Activated T-cell treated with anti-CD3 and anti-CD28 coated beads for 48 hours (primary cell): Measurements from ENCODE around the gene MICAL2.

Experiments used
- DNase-seq: peaks from one replicate; pipeline ENCODE4 v3.0.0-alpha.2; 2020; ENCODE audit warnings: low read depth

The MICAL2 gene

GRCh38 chr11:12229450-12230229 is 119.2 kb downstream of the MICAL2 start:
- DNase-seq, result no peak

- DNase-seq, result no peak
Observed at GRCh38 chr11:12232160-12232559, 121.8 kb downstream of the MICAL2 start.

- no peak for DNase-seq
Observed at GRCh38 chr11:12232817-12233601, 122.6 kb downstream of the MICAL2 start.

GRCh38 chr11:12233602-12233925 is 123.2 kb downstream of the MICAL2 start:
- DNase-seq, result no peak

- DNase-seq, result no peak
Observed at GRCh38 chr11:12234221-12234620, 123.8 kb downstream of the MICAL2 start.

GRCh38 chr11:12235080-12235479 is 124.7 kb downstream of the MICAL2 start:
- no peak for DNase-seq

- DNase-seq, result no peak
Observed at GRCh38 chr11:12235553-12235946, 125.2 kb downstream of the MICAL2 start.

GRCh38 chr11:12235947-12236743 is 125.8 kb downstream of the MICAL2 start:
- DNase-seq, result peak; percentile 42

- DNase-seq, result no peak
Observed at GRCh38 chr11:12236744-12237101, 126.3 kb downstream of the MICAL2 start.

- no peak for DNase-seq
Observed at GRCh38 chr11:12237381-12237784, 127.0 kb downstream of the MICAL2 start.

GRCh38 chr11:12238420-12238819 is 128.0 kb downstream of the MICAL2 start:
- no peak for DNase-seq

- no peak for DNase-seq
Observed at GRCh38 chr11:12239396-12239795, 129.0 kb downstream of the MICAL2 start.

GRCh38 chr11:12239804-12240371 is 129.5 kb downstream of the MICAL2 start:
- no peak for DNase-seq

- no peak for DNase-seq
Observed at GRCh38 chr11:12240677-12241076, 130.3 kb downstream of the MICAL2 start.

GRCh38 chr11:12241401-12241800 is 131.0 kb downstream of the MICAL2 start:
- DNase-seq, result no peak

- DNase-seq, result no peak
Observed at GRCh38 chr11:12241971-12242672, 131.7 kb downstream of the MICAL2 start.

- DNase-seq, result no peak
Observed at GRCh38 chr11:12242966-12243365, 132.6 kb downstream of the MICAL2 start.

GRCh38 chr11:12243486-12243885 is 133.1 kb downstream of the MICAL2 start:
- DNase-seq, result no peak

GRCh38 chr11:12243911-12244550 is 133.6 kb downstream of the MICAL2 start:
- no peak for DNase-seq

GRCh38 chr11:12245091-12245490 is 134.7 kb downstream of the MICAL2 start:
- no peak for DNase-seq

GRCh38 chr11:12245549-12246016 is 135.2 kb downstream of the MICAL2 start:
- DNase-seq, result no peak
